DMS 273 (cell line): ENCODE results near the gene HSD3B7.
"Not testable (repeated sequence)": the region's sequence is repeated elsewhere in the genome, so short reads cannot be mapped to it uniquely, and the experiment has no call there.

Source experiments
- DNase-seq: peaks from one replicate; lab custom pipeline; 2025; ENCODE audit not compliant: unreplicated experiment; lab: John Stamatoyannopoulos, UW

The HSD3B7 gene

GRCh38 chr16:30998852-30999761, 14.1 kb downstream of the HSD3B7 start:
- peak; percentile 74 for DNase-seq

- DNase-seq: no peak
These were observed 15.8 kb downstream of the HSD3B7 start for GRCh38 chr16:31000671-31001382.

- DNase-seq: no peak
These were observed 16.7 kb downstream of the HSD3B7 start for GRCh38 chr16:31001507-31002249.

- no peak for DNase-seq
These were observed 17.3 kb downstream of the HSD3B7 start for GRCh38 chr16:31002250-31002700.

- DNase-seq: peak; percentile 53
These were observed 17.9 kb downstream of the HSD3B7 start for GRCh38 chr16:31002862-31003341.

GRCh38 chr16:31003744-31004143, 18.7 kb downstream of the HSD3B7 start:
- DNase-seq: no peak

- no peak for DNase-seq
These were observed 19.7 kb downstream of the HSD3B7 start for GRCh38 chr16:31004658-31005057.

- no peak for DNase-seq
These were observed 20.5 kb downstream of the HSD3B7 start for GRCh38 chr16:31005350-31006085.

- DNase-seq: peak; percentile 77
These were observed 21.0 kb downstream of the HSD3B7 start for GRCh38 chr16:31006086-31006385.

- DNase-seq: no peak
These were observed 21.6 kb downstream of the HSD3B7 start for GRCh38 chr16:31006589-31006988.

- DNase-seq: no peak
These were observed 22.7 kb downstream of the HSD3B7 start for GRCh38 chr16:31007684-31008083.

- DNase-seq: no peak
These were observed 23.1 kb downstream of the HSD3B7 start for GRCh38 chr16:31008149-31008548.

- no peak for DNase-seq
These were observed 23.5 kb downstream of the HSD3B7 start for GRCh38 chr16:31008551-31008950.

- no peak for DNase-seq
These were observed 24.1 kb downstream of the HSD3B7 start for GRCh38 chr16:31009120-31009519.

GRCh38 chr16:31009894-31010584, 25.0 kb downstream of the HSD3B7 start:
- no peak for DNase-seq

- DNase-seq: peak; percentile 83
These were observed 25.7 kb downstream of the HSD3B7 start, which contains the start of gene STX1B for GRCh38 chr16:31010585-31011325. TSS of gene STX1B (minus strand) at chr16:31010638. CDS start at chr16:31010396, 242 bp downstream.

- not testable (repeated sequence) for DNase-seq
These were observed 26.8 kb downstream of the HSD3B7 start for GRCh38 chr16:31011815-31012214.

- not testable (repeated sequence) for DNase-seq
These were observed 28.3 kb downstream of the HSD3B7 start for GRCh38 chr16:31013292-31013691.

GRCh38 chr16:31016018-31016417, 31.0 kb downstream of the HSD3B7 start:
- peak; percentile 40 for DNase-seq
